ENCODE data around the gene CD276. TPM values are rescaled to one million over a fixed set of nuclear protein-coding genes. Genes with fewer than 3 reads are reported as not detected.
A peak's percentile ranks its signal among the peaks of the same experiment; 100 is the strongest.

The CD276 gene
- total RNA-seq (2021), result 125 and 133 TPM in 2 replicates
- long read RNA-seq, transcript CD276-213 (9 exons, 2,690 nt), result minor isoform, 5 of 231 reads
- long read RNA-seq, transcript CD276-202 (10 exons, 3,469 nt), result major isoform, 154 of 231 reads
- long read RNA-seq, transcript CD276-203 (9 exons, 2,439 nt), result minor isoform, 10 of 231 reads
- long read RNA-seq, partial matches to known transcripts, result 25 of 231 reads
- long read RNA-seq, other reads (novel, unspliced or antisense), result 34 of 231 reads

- H3K4me1 ChIP-seq (ENCODE audit: insufficient read depth, low read length), result no peaks in the 10 kb centered on the region
- Mint-ChIP-seq H3K27ac (peak within 1 kb of the TSS; percentile 86 to 97 (median 89); a peak in 6 of 7 replicates), H3K9me3 (no peaks in the 10 kb centered on the region), H3K36me3 (ENCODE audit: insufficient read depth in 1 of 3, low read depth in 3 of 3) (no peaks in the 10 kb centered on the region; a peak in 3 of 7 replicates), H3K27me3 (ENCODE audit: low read depth) (no peaks in the 10 kb centered on the region; the same call in 1 of the 2 replicates), H3K4me1 (peaks cover 34 to 39% of the 10 kb centered on the region in 2 experiments), H3K4me3 (peak within 1 kb of the TSS; percentile 82 to 92)
- WGBS (ENCODE audit: extremely low coverage, insufficient read length, low lambda C conversion rate), result no CpG with 5 or more reads among the region's 69 CpGs
- H2AK5ac ChIP-seq (ENCODE audit: insufficient read length, low read length), result no peak within 1 kb of the TSS
- no peak within 1 kb of the TSS for H2BK15ac ChIP-seq (ENCODE audit: low read depth, low read length)
- no peak within 1 kb of the TSS for H4K8ac ChIP-seq (replicated peaks; ENCODE audit: insufficient read length, low read depth, low read length)
- no peak within 1 kb of the TSS for H2AFZ ChIP-seq (ENCODE audit: low read length)
- peak; percentile 82 for DNase-seq
- no peak within 1 kb of the TSS for H3K27ac ChIP-seq (ENCODE audit: insufficient read length, low read depth, low read length)
- no peaks in the 10 kb centered on the region for H4K20me1 ChIP-seq (ENCODE audit: control insufficient read depth, insufficient read depth, insufficient read length)
- H2BK5ac ChIP-seq (ENCODE audit: insufficient read length, low read length), result no peak within 1 kb of the TSS
- H3K56ac ChIP-seq (ENCODE audit: insufficient read length, low read depth, low read length), result no peak within 1 kb of the TSS
- H3K9ac ChIP-seq (ENCODE audit: extremely low read depth, insufficient read length, low read length), result peak within 1 kb of the TSS; percentile 52
- peaks cover 26% of the 10 kb centered on the region; the same call in 1 of the 2 replicates for H3K79me2 ChIP-seq (ENCODE audit: insufficient read depth, low read length)
- no peak within 1 kb of the TSS for H3T11ph ChIP-seq (ENCODE audit: low read length)
- no peak within 1 kb of the TSS for H2BK12ac ChIP-seq (ENCODE audit: insufficient read length, low read depth, low read length)
- TF ChIP-seq CTCF (conservative IDR thresholded peaks at IDR 0.05), result peak; percentile 55
- no peak within 1 kb of the TSS for H4K5ac ChIP-seq (ENCODE audit: insufficient read length, low read depth, low read length)
- no peak within 1 kb of the TSS for H3K23ac ChIP-seq (ENCODE audit: insufficient read length, low read depth, low read length)
- no peaks in the 10 kb centered on the region for H3K27me3 ChIP-seq (ENCODE audit: insufficient read depth, low read length)
- H2BK20ac ChIP-seq (ENCODE audit: low read depth, low read length, poor library complexity, severe bottlenecking), result no peak within 1 kb of the TSS
- H3K23me2 ChIP-seq (ENCODE audit: insufficient read length, low read depth, low read length, poor library complexity, severe bottlenecking), result peaks cover 11% of the 10 kb centered on the region
- peak within 1 kb of the TSS; percentile 89 for H3K14ac ChIP-seq (ENCODE audit: insufficient read depth, low read length)
- H3K9me3 ChIP-seq (ENCODE audit: control insufficient read depth, low read depth, low read length), result no peaks in the 10 kb centered on the region
- H2BK120ac ChIP-seq (ENCODE audit: low read depth, low read length, poor library complexity, severe bottlenecking), result peak within 1 kb of the TSS; percentile 50
- peaks cover 3% of the 10 kb centered on the region for H3K79me1 ChIP-seq (ENCODE audit: insufficient read depth, low read depth, low read length, poor library complexity, severe bottlenecking)
- peak within 1 kb of the TSS; percentile 38 for H3K18ac ChIP-seq (ENCODE audit: insufficient read length, low read depth, low read length)
- peak within 1 kb of the TSS; percentile 67 for H3K4me2 ChIP-seq (ENCODE audit: insufficient read depth, insufficient read length, low read length)
- H4K91ac ChIP-seq (ENCODE audit: insufficient read length, low read depth, low read length), result no peak within 1 kb of the TSS
- no peak within 1 kb of the TSS for H3K4ac ChIP-seq (ENCODE audit: low read depth, low read length)
Observed at GRCh38 chr15:73683777-73684580, at the start of gene CD276. TSS of gene CD276 (plus strand) at chr15:73684383. CDS start at chr15:73699640, 15,257 bp downstream.
